ENCODE results near the gene ZNF680.
"Not testable (repeated sequence)": the region's sequence is repeated elsewhere in the genome, so short reads cannot be mapped to it uniquely, and the experiment has no call there.

Gene ZNF680

DNA sequence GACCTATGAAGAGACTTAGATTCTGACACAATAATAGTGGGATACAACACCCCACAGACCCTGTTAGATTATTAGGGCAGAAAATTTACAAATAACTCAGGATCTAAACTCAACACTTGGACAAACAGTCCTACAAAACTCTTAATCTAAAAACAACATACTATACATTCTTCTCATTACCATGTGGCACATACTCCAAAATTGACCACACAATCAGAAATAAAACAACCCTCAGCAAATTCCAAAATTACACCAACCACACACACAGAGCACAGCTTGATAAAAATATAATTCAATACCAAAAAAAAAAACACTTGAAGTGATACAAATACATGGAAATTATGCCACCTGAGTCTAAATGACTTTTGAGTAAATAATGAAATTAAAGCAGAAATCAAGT is 7.8 kb downstream of the ZNF680 start:
- no peak for DNase-seq (ENCODE audit: low read depth)

DNA sequence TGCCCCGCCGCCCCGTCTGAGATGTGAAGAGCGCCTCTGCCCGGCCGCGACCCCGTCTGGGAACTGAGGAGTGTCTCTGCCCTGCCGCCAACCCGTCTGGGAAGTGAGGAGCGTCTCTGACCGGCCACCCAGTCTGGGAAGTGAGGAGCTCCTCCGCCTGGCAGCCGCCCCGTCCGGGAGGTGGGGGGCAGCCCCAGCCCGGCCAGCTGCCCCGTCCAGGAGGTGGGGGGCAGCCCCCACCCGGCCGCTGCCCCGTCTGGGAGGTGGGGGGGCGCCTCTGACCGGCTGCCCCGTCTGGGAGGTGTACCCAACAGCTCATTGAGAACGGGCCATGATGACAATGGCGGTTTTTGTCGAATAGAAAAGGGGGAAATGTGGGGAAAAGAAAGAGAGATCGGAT is 8.7 kb downstream of the ZNF680 start:
- not testable (repeated sequence) for DNase-seq (ENCODE audit: low read depth)

DNA sequence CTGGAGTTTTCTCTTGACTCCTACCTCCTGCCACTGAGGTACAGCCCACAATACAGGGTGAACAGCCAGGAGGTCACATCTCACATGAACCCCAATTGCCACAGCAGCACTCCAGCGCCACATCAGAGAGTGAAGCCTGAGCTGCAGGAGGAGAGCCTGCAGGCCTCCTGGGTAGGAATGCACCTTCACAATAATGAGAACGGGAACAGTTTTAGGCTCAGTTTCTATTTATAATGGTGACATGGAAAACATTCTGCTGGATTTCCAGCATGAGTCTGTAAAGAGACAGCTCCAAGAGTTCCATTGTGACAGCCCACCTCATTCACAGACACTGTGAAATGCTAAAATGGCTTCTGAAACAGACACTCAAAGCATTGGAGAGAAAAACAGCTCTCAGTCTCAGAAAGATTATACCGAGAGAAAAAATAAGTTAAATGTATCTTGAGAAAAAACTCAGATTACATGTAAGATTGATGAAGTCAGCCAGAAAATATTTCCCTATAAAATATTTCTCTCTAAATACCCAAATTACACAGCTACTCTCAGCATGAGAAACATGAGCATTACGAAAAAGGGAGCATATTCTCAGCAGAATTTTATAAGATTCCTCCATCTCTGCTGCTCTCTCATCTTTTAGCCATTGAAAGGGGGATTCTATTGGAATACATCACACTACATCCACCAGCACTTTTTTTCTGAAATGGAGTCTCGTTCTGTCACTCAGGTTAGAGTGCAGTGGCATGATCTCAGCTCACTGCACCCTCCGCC is 11.3 kb downstream of the ZNF680 start:
- no peak for DNase-seq (ENCODE audit: low read depth)

DNA sequence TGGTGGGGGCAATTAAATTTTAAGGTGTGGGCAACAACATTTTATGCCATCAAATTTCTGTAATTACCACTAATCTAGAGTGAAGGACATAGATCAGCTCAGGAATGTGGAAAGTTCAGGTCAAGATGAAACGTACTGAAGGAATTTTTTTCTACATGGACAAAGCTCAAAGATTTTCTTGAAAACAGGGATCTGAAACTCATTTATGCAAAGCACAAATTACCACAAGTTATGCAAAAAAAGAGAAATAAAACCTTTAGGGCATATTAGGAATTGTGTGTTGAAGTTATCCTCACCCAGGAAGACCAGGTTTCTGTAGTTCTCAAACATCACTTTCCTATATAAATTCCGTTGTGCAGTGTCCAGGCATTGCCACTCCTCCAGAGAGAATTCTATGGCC is 18.9 kb downstream of the ZNF680 start:
- DNase-seq (ENCODE audit: low read depth): no peak

DNA sequence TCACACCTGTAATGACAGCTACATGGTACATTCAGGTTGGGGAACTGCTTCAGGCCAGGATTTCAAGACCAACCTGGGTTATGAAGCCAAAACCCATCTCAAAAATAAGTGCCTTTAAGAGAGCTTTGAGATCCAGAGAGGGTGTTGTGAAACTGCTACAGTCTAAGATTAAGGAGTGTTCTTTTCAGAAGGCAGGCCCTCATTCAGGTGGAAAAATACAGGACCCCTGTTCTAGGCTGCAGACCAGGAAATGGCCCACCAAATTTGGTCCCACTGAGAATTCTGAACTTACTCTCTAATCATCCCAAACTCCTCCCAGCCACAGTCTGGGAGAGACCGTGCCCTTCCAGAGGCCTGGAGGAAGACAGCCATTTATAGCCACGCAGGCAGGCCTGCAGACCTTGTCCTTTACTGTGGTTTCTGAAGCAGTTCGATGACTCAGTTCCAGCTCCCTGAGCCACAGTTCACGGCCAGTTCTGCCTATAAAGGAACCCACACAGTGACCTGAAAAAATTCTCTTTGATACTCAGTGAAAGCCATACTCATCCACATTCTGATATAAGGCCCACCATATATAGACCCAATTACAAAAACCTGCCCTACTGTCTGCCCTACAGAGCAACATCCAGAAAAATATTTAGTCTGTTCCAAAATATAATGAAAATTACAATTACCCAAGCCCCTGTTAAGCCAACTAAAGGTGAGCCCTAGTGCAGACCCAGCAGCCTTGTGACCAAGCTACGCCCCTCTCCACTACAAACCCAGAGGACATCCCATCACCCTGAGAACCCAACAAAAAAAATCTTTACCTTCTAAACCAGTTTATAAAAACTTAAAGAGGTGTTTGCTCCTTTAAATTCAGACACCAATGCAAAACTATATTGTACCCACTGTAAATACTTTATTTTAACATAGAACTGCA is 21.2 kb downstream of the ZNF680 start:
- DNase-seq (ENCODE audit: low read depth): no peak

DNA sequence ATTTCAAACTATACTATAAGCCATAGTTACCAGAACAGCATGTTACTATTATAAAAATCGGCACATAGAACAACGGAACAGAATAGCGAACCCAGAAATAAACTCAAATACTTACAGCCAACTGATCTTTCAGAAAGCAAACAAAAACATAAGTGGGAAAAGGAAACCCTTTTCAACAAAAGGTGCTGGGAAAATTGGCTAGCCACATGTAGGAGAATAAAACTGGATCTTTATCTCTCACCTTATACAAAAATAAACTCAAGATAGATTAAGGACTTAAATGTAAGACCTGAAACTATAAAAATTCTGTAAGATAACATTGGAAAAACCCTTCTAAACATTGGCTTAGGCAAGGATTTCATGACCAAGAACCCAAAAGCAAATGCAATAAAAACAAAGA is 29.1 kb downstream of the ZNF680 start:
- no peak for DNase-seq (ENCODE audit: low read depth)

DNA sequence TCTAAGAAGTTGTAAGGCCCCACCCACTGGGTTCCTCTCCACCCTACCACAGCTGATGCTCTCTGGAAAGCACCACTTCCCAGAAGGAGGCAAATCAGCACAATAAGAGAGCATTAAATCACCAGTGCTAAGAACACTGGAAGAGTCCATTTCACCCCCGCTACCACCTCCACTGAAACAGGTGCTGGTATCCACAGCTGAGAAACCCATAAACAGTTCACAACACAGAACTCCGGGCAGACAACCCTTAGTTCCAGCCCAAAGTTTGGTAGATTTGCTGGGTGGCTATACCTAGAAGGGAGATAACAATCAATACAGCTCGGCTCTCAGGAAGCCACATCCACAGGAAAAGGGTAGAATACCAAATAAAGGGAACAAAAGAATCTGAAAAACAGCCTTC is 34.1 kb downstream of the ZNF680 start:
- no peak for DNase-seq (ENCODE audit: low read depth)

DNA sequence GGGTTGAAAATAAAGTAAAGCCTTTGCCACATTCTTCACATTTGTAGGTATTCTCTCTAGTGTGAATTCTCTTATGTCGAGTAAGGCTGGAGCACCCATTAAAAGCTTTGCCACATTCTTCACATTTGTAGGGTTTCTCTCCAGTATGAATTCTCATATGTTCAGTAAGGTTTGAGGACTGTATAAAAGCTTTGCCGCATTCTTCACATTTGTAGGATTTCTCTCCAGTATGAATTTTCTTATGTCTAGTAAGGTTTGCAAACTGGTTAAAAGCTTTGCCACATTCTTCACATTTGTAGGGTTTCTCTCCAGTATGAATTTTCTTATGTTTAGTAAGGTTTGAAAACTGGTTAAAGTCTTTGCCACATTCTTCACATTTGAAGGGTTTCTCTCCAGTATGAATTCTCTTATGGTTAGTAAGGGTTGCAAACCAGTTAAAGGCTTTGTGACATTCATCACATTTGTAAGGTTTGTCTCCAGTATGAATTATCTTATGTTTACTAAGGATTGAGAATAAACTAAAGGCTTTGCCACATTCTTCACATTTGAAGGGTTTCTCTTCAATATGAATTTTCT is 41.4 kb downstream of the ZNF680 start:
- no peak for DNase-seq (ENCODE audit: low read depth)

DNA sequence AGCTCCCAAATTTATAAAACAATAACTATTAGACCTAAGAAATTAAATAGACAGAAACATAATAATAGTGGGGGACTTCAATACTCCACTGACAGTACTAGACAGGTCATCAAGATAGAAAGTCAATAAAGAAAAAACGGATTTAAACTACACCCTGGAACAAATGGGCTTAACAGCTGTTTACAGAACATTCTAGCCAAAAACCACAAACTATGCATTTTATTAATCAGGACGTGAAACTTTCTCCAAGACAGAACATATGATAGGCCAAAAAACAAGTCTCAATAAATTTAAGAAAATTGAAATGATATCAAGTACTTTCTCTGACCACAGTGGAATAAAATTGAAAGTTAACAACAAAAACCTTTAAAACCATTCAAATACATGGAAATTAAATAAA is 46.4 kb downstream of the ZNF680 start:
- no peak for DNase-seq (ENCODE audit: low read depth)

DNA sequence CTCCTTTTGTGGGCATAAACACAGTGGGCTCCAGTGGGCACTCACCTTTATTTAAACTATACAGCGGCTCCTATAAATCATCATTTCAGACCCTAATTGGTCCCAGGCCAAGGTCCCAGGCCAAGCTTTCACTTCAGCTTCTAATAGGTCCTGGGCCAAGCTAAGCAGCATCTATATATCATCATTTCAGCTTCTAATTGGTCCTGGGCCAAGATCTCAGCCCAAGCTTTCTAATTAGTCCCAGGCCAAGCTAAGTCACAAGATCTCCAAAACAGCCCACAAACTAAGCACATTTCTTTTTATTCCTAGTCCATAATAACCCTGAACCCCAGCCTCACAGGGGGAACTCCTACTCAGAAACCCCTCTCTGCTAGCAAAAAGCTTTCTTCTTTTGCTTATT is 47.1 kb downstream of the ZNF680 start:
- DNase-seq (ENCODE audit: low read depth): no peak

DNA sequence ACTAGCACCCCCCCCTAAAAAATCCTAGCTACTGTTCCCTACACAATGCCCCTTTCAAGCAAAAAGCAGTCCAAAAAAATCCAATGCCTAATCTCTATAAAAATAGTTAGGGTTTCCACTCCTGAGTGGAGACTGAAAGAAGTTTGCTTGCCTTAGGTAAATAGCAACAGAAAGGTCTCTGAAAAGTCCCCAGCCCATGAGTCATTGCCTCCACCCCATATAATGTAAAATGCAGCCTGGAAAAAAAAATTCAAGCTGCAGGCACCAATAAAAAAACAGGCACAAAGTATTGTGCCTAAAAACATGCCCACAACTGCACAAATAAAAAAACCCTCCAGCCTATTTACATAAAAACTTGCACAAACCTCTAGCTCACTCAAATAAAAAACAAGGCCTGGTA is 47.5 kb downstream of the ZNF680 start:
- DNase-seq (ENCODE audit: low read depth): no peak

DNA sequence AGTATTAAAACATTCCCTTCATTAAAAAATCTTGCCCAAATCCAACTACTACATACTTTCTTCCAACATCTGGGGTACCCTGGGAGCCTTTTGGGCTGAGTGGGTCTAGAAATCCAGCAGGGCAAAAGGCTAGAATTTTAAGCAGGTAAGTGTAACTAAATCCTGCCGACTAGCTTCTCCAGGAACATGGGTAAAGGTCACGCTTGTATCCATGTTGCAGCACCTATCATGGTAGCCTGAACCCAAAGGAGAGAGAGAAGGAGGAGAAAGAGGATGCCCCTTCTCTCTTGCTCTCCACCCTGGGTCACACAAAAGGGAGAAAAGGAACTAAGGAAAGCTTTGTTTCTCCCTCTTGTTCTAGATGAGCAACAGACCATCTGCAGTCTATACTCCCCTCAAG is 53.3 kb downstream of the ZNF680 start:
- DNase-seq (ENCODE audit: low read depth): no peak

DNA sequence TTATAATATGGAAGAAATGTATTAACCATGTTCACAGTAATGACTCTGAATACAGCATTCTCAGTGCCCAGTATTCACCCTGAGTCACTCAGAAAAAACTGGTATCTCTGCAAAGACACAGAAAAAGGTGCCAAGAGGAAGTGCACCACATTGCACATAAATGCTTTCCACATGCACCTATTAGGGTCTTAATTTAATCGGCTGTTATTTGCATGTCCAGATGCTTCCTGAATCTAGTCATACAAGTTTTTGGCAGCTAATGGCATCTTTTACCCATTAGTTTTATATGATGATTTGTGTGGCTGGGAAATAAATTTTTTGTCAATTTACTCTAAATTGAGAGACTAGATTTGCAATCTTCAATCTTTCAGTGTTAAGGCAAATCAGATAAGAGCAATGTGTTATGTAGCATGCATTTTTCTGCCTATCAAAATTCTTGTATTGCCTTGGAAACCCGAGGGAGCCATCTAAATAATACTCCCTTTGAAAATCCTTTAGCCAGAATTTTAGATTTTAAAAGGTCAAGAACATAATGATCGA is 58.2 kb downstream of the ZNF680 start:
- DNase-seq (ENCODE audit: low read depth): no peak

DNA sequence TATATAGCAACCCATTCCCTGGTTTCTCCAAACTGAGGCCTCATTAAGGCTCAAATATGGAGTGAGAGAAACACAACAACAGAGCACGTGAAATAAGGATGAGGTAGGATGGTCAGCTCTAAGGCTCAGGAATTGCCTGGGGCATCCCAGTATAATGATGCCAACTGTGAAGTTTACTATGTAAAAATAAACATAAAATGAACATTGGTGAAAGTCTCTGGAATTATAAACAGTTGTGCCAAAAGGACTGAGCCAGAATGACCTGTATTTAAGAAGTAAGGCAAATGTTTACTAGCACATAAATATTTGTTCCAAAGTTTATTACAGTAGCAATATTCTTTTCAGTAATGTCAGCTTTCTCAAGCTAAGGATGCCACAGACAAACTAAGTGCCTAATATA is 64.6 kb downstream of the ZNF680 start:
- DNase-seq (ENCODE audit: low read depth): no peak

DNA sequence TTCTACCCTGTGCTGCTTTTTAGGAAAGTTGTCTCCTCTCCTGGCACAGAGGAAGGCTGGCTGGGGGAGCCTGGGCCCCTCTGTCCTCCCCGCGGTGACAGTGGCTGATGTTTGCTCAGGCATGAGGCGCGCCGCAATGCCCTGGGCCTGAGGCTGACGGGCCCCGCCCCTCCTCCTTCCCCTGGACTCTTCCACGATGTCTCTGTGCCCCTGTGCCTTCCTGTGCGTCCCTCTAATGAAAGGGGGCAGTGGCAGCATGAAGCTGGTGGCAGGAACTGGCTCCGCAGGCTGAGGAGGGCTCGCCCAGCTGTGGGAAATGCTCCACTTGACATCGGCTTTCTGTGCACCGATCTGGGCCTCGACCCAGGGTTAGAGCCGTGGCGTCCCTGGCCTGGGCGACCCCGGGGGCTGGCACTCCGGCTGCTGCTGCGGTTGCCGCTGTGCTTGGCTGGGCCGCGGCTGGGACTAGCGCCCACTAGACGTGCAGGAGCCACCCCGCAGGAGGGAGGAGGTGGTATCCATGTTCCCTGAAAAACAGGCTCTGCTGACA is 67.9 kb downstream of the ZNF680 start:
- no peak for DNase-seq (ENCODE audit: low read depth)

DNA sequence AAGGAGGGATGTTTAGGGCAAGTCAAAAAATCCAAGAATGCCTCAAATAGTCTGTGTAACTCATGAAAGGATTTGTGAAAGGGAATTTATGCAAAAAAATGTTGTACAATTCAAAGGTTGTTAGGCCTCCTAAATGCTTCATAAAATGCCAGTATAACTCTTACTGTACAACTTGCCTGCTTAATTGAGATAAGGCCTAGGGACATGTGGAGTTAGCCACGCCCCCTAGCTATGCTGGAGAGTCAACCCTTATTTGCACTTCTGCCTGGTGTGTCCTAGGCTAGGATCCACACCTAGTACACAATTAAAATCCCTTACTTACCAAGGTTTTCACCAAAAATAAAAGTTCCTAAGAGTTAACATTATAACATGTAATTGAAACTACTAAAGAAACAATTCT is 77.2 kb downstream of the ZNF680 start:
- no peak for DNase-seq (ENCODE audit: low read depth)
